Measurements from ENCODE around the gene AQP4.

Gene AQP4

DNA sequence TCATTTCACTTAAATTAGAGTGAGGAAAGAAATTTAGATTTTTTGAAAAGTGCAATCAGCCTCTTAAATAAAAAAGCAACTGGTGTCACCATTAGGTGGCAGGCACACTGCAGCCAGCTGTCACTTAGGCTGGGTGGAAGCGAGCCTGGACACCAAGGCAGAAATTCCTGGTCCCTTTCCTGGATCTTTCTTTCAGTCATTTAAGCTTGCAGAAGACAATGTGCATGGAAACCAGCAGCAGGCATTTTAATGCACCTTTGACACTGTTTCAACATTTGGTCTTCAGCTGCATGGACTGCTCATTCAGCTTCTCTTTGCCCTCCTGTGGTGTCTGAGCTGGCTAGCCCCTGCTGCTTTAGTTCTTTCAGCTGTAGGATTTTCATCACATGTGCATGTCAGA, 61.0 kb downstream of the AQP4 start:
- TF ChIP-seq, protein P1, sequence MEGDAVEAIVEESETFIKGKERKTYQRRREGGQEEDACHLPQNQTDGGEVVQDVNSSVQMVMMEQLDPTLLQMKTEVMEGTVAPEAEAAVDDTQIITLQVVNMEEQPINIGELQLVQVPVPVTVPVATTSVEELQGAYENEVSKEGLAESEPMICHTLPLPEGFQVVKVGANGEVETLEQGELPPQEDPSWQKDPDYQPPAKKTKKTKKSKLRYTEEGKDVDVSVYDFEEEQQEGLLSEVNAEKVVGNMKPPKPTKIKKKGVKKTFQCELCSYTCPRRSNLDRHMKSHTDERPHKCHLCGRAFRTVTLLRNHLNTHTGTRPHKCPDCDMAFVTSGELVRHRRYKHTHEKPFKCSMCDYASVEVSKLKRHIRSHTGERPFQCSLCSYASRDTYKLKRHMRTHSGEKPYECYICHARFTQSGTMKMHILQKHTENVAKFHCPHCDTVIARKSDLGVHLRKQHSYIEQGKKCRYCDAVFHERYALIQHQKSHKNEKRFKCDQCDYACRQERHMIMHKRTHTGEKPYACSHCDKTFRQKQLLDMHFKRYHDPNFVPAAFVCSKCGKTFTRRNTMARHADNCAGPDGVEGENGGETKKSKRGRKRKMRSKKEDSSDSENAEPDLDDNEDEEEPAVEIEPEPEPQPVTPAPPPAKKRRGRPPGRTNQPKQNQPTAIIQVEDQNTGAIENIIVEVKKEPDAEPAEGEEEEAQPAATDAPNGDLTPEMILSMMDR (IDR thresholded peaks at IDR 0.05; ENCODE audit: low read depth, low read length, missing control alignments) = peak; percentile 46
- no peak for DNase-seq (ENCODE audit: low read depth)
- H3K4me3 ChIP-seq (ENCODE audit: low read depth, low read length) = no peak overlapping the region

DNA sequence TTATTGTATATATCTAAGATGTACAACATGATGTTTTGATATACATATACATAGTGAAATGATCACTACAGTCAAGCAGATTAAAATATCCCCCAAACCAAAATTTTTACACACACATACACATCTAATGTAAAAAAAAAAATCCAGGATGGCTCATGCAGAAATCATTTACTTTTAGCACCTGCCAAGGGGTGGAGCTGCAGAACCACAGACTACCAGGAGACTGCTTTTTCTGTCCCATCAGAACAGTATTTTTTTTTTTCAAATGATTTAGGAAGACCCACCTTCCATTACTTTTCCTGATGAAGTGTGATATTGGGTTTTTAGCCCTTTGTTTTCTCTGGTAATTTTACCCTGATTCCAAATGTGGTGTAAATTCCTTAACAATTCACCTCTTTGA, 61.9 kb downstream of the AQP4 start:
- TF ChIP-seq, protein P1 (IDR thresholded peaks at IDR 0.05; ENCODE audit: low read depth, low read length, missing control alignments) = no peak
- H3K4me3 ChIP-seq (ENCODE audit: low read depth, low read length) = no peak overlapping the region
- DNase-seq (ENCODE audit: low read depth) = no peak

DNA sequence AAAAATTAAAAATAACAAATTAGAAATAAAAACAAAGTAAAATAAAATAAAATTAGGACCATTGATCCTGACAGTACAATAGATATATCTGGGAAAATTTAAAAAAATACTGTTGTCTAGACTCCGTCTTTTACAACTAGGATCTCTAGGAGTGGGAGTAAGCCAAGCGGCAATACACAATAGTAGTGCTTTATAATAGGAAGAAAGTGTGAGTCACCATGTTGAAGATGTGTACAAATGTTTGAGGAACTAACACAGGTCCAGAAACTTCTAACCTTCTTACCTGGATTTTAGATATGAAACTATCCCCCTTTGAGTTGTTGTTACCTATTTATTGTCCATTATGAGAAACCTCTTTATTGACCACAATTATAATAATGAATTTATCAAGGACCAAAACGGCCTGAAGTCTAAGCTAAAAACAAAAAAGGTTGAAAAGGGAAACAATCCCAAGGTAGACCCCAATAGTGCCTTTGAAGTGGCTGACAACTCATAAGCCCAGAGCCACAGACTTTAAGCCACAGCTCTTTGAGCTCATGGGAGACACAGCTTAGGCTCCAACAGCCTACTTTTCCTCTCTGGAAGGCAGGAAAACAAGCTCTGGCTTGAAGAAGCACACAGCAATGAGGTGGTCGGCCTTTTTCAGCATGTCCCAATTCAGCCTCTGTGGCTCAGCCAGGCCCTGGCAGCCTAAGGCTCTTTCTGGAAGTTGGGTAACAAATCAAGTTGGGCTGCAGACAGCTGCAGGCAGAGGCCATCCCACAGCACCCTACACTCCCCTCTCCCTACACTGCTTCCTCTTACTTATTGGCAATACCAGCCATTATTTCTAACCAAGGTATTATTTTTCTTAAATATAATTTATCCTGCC, 62.9 kb downstream of the AQP4 start:
- TF ChIP-seq, protein P1 (IDR thresholded peaks at IDR 0.05; ENCODE audit: low read depth, low read length, missing control alignments) = no peak
- DNase-seq (ENCODE audit: low read depth) = no peak
- no peak overlapping the region for H3K4me3 ChIP-seq (ENCODE audit: low read depth, low read length)

Measured in GM12864 (cell line).